ENCODE measurements around the gene KNSTRN.

KNSTRN gene

DNA sequence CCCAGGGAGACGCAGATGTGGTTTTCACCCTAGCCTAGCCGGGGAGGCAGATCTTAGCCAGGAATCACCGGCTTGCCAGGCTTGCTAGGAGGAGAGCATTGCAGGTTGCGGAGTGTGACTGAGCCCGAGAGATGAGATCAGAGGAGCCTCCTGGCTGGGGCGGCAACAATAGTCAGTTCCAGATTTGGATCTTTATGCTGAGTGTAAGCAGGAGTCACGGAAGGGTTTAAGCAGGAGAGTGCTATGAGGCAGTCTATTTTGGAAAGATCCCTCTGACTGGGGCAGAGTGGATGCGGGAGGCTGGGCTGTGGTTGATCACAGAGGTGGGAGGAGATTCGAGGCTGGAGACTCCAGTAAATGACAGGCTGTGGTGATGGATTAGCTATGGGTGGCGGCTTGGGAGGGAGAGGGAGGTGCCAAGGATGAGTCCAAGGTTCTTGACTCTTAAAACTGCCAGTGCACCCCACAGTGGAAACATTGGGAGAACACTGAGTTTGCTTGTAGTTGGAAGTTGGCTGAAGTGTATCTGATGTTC is 47.8 kb downstream of the KNSTRN start (continued):
- TF ChIP-seq HOXD13 (CRISPR knock-in tag; IDR thresholded peaks at IDR 0.05; ENCODE audit: borderline replicate concordance) (no peak), ZEB2 (tag by site-specific recombination; IDR thresholded peaks at IDR 0.05) (peak; percentile 32; the same call in 1 of the 2 replicates), PRDM4 (tag by site-specific recombination; IDR thresholded peaks at IDR 0.05) (peak; percentile 77), ZNF10 (tag by site-specific recombination; IDR thresholded peaks at IDR 0.05) (0 out of 2 replicates have a peak, but pooled peaks have one; percentile 5), ZIC2 (tag by site-specific recombination; IDR thresholded peaks at IDR 0.05) (peak; percentile 34; the same call in 1 of the 2 replicates), PRDM10 (tag by site-specific recombination; IDR thresholded peaks at IDR 0.05) (peak; percentile 82), ZBTB17 (tag by site-specific recombination; IDR thresholded peaks at IDR 0.05) (peak; percentile 98)
- TF ChIP-seq, protein P1, sequence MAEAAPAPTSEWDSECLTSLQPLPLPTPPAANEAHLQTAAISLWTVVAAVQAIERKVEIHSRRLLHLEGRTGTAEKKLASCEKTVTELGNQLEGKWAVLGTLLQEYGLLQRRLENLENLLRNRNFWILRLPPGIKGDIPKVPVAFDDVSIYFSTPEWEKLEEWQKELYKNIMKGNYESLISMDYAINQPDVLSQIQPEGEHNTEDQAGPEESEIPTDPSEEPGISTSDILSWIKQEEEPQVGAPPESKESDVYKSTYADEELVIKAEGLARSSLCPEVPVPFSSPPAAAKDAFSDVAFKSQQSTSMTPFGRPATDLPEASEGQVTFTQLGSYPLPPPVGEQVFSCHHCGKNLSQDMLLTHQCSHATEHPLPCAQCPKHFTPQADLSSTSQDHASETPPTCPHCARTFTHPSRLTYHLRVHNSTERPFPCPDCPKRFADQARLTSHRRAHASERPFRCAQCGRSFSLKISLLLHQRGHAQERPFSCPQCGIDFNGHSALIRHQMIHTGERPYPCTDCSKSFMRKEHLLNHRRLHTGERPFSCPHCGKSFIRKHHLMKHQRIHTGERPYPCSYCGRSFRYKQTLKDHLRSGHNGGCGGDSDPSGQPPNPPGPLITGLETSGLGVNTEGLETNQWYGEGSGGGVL (tag by site-specific recombination; IDR thresholded peaks at IDR 0.05), result peak; percentile 69

GRCh38 chr15:40435023-40435709 is 52.6 kb downstream of the KNSTRN start:
- Histone ChIP-seq H3K9me3 (ENCODE audit: control insufficient read depth, insufficient read depth, low read depth, low read length) (no peaks in the 10 kb centered on the region), H3K36me3 (ENCODE audit: control insufficient read depth in 2 of 2, insufficient read depth in 1 of 2, low read length in 2 of 2) (no peaks in the 10 kb centered on the region), H3K27ac (ENCODE audit: extremely low read depth, low read depth, low read length) (no peak overlapping the region), H3K4me3 (ENCODE audit: low read depth, low read length) (no peak overlapping the region), H3K4me1 (ENCODE audit: control insufficient read depth, insufficient read depth, low read length) (peaks cover 7% of the 10 kb centered on the region; the same call in 1 of the 2 replicates)
- TF ChIP-seq ZNF629 (tag by site-specific recombination; IDR thresholded peaks at IDR 0.05) (no peak), ZIC2 (tag by site-specific recombination; IDR thresholded peaks at IDR 0.05) (no peak), ZNF24 (tag by site-specific recombination; IDR thresholded peaks at IDR 0.05) (no peak), HOXA7 (CRISPR knock-in tag; IDR thresholded peaks at IDR 0.05; ENCODE audit: borderline replicate concordance) (no peak), ZNF416 (tag by site-specific recombination; IDR thresholded peaks at IDR 0.05) (no peak), ZBTB7A (tag by site-specific recombination; IDR thresholded peaks at IDR 0.05; ENCODE audit: low read depth) (no peak), ZNF791 (tag by site-specific recombination; IDR thresholded peaks at IDR 0.05) (no peak), SP2 (tag by site-specific recombination; IDR thresholded peaks at IDR 0.05) (no peak), ZNF132 (tag by site-specific recombination; IDR thresholded peaks at IDR 0.05; ENCODE audit: borderline replicate concordance) (no peak), ZNF37A (tag by site-specific recombination; IDR thresholded peaks at IDR 0.05) (no peak), ZFP37 (tag by site-specific recombination; IDR thresholded peaks at IDR 0.05) (no peak), ZNF76 (tag by site-specific recombination; IDR thresholded peaks at IDR 0.05; ENCODE audit: borderline replicate concordance, low read depth) (no peak)
- TF ChIP-seq, protein P2, sequence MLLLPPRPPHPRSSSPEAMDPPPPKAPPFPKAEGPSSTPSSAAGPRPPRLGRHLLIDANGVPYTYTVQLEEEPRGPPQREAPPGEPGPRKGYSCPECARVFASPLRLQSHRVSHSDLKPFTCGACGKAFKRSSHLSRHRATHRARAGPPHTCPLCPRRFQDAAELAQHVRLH (tag by site-specific recombination; IDR thresholded peaks at IDR 0.05), result no peak
- ChIA-PET CTCF (interaction anchor here (0.7 kb wide), 1 partner anchor 160 kb away, joined by 4 read pairs; no protein-coding TSS in a partner anchor), POLR2A (interaction anchor here (0.6 kb wide), 1 partner anchor 204 kb away, joined by 4 read pairs; no protein-coding TSS in a partner anchor)
